Measurements from ENCODE around the gene IYD. TPM values are rescaled to one million over a fixed set of nuclear protein-coding genes. Genes with fewer than 3 reads are reported as not detected.

The IYD gene
- total and polyA plus RNA-seq, 10 of the 15 experiments (the other 5 are each of a cell fraction or from before 2014, with no cell fraction given) = 0.07 TPM; not detected in 9

DNA sequence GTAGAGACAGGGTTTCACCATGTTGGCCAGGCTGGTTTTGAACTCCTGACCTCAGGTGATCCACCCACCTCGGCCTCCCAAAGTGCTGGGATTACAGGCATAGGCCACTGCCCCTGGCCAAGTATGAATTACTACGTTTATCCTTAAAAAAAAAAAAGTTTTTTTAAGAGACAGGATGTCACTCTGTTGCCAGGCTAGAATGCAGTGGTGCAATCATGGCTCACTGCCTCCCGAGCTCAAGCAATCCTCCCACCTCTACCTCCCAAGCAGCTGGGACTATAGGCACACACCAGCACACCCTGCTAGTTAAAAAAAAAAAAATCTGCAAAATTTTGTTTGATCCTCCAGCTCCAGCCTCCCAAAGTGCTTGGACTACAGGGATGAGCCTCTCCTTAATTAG, 23.1 kb downstream of the IYD start:
- H3K9me3 ChIP-seq (replicated peaks; ENCODE audit: control insufficient read depth, insufficient read depth, low read length) = no peaks in the 10 kb centered on the region

More for the DNA sequence above, 23.1 kb downstream of the IYD start:
- in situ Hi-C loops (cut with MboI) (loop anchor here (10.0 kb wide), 1 partner anchor 317 kb away; no protein-coding TSS in a partner anchor), intact Hi-C loops (cut with micrococcal nuclease; ENCODE audit: unreplicated experiment) (no loop called here)
- Histone ChIP-seq H3K4me1 (ENCODE audit: control insufficient read depth, insufficient read depth, low read length) (no peaks in the 10 kb centered on the region), H3K4me2 (ENCODE audit: control insufficient read depth, insufficient read depth) (no peak overlapping the region), H3K9ac (ENCODE audit: control insufficient read depth, insufficient read depth, low read length) (no peak overlapping the region), H4K20me1 (ENCODE audit: control insufficient read depth, insufficient read depth) (no peaks in the 10 kb centered on the region), H3K27me3 (replicated peaks in 1 of 2; ENCODE audit: control insufficient read depth in 2 of 2, insufficient read depth in 2 of 2, low read length in 1 of 2) (no peaks in the 10 kb centered on the region; a peak in 1 of 4 replicates), H3K36me3 (ENCODE audit: control insufficient read depth in 2 of 2, insufficient read depth in 2 of 2, low read length in 1 of 2) (no peaks in the 10 kb centered on the region), H3K27ac (ENCODE audit: control insufficient read depth, insufficient read depth) (no peak overlapping the region), H2AFZ (ENCODE audit: control insufficient read depth, low read depth, low read length) (no peak overlapping the region), H3K4me3 (no peak overlapping the region), H3K79me2 (ENCODE audit: control insufficient read depth, insufficient read depth, low read length) (no peaks in the 10 kb centered on the region)
- no peak for DNase-seq (ENCODE audit: low read depth, low spot score)
- POLR2A ChIA-PET = no interaction called here
- BruUV-seq (replicated peaks) = no TSS peak
- SMC1A ChIA-PET (ENCODE audit: uncharacterized antibody, unreplicated experiment) = interaction anchor here (1.1 to 1.5 kb wide), 2 partner anchors 49 to 300 kb away, joined by 3 to 4 read pairs; no protein-coding TSS in a partner anchor
- ATAC-seq = no peak
- TF ChIP-seq ATF3 (IDR thresholded peaks at IDR 0.05; ENCODE audit: borderline replicate concordance, extremely low read depth, low read depth, low read length) (no peak), MYB (IDR thresholded peaks at IDR 0.05; ENCODE audit: borderline replicate concordance, low read depth, low read length) (no peak), RBBP5 (conservative IDR thresholded peaks at IDR 0.05) (no peak), ZBTB40 (IDR thresholded peaks at IDR 0.05; ENCODE audit: borderline replicate concordance) (no peak)
- WGBS (ENCODE audit: insufficient coverage, insufficient replicate concordance, low lambda C conversion rate, missing lambda C conversion rate) = 2% methylated on average over 3 of the region's 3 CpGs
- RAD21 ChIA-PET (ENCODE audit: unreplicated experiment) = interaction anchor here (0.6 to 1.0 kb wide), 2 partner anchors 247 to 321 kb away, joined by 3 read pairs; no protein-coding TSS in a partner anchor
- no peak for FAIRE-seq
- CTCF ChIA-PET = interaction anchor here (0.5 to 1.7 kb wide), 5 partner anchors 21 to 426 kb away, joined by 3 to 5 read pairs (median 3); no protein-coding TSS in a partner anchor
